Measurements from ENCODE around the gene ARID4B. TPM values are rescaled to one million over a fixed set of nuclear protein-coding genes. Genes with fewer than 3 reads are reported as not detected.

The ARID4B gene
- polyA plus RNA-seq, 1 donor from 2014 or later, result 49.3 TPM

- Histone ChIP-seq H2AFZ (ENCODE audit: low read depth, low read length) (no peak overlapping the region), H3K27me3 (ENCODE audit: insufficient read depth, low read depth, low read length) (no peaks in the 10 kb centered on the region), H3K9ac (ENCODE audit: low read length) (no peak overlapping the region), H3K9me2 (ENCODE audit: insufficient read depth, low read length) (no peaks in the 10 kb centered on the region), H3K4me2 (ENCODE audit: low read length) (no peak overlapping the region), H3K79me2 (replicated peaks; ENCODE audit: insufficient read depth, low read length) (peaks cover 71% of the 10 kb centered on the region), H4K20me1 (ENCODE audit: insufficient read depth) (no peaks in the 10 kb centered on the region), H3K4me3 (ENCODE audit: low read length) (no peak overlapping the region), H3K9me3 (ENCODE audit: low read length) (no peaks in the 10 kb centered on the region), H3K27ac (ENCODE audit: low read length) (no peak overlapping the region), H3F3A (ENCODE audit: insufficient read depth, low read length, poor library complexity, severe bottlenecking) (no peaks in the 10 kb centered on the region), H3K36me3 (ENCODE audit: insufficient read depth, low read length) (no peaks in the 10 kb centered on the region)
- TF ChIP-seq EZH2 (IDR thresholded peaks at IDR 0.05; ENCODE audit: borderline replicate concordance, insufficient read depth, low read length, poor library complexity, severe bottlenecking) (no peak), TAF1 (IDR thresholded peaks at IDR 0.05; ENCODE audit: low read depth) (no peak), POLR2AphosphoS5 (IDR thresholded peaks at IDR 0.05) (no peak), SMC3 (conservative IDR thresholded peaks at IDR 0.05; ENCODE audit: poor library complexity) (no peak), EP300 (conservative IDR thresholded peaks at IDR 0.05; ENCODE audit: poor library complexity, severe bottlenecking) (no peak), MXI1 (conservative IDR thresholded peaks at IDR 0.05; ENCODE audit: poor library complexity, severe bottlenecking) (no peak), RAD21 (conservative IDR thresholded peaks at IDR 0.05) (no peak)
- TF ChIP-seq, protein P1, sequence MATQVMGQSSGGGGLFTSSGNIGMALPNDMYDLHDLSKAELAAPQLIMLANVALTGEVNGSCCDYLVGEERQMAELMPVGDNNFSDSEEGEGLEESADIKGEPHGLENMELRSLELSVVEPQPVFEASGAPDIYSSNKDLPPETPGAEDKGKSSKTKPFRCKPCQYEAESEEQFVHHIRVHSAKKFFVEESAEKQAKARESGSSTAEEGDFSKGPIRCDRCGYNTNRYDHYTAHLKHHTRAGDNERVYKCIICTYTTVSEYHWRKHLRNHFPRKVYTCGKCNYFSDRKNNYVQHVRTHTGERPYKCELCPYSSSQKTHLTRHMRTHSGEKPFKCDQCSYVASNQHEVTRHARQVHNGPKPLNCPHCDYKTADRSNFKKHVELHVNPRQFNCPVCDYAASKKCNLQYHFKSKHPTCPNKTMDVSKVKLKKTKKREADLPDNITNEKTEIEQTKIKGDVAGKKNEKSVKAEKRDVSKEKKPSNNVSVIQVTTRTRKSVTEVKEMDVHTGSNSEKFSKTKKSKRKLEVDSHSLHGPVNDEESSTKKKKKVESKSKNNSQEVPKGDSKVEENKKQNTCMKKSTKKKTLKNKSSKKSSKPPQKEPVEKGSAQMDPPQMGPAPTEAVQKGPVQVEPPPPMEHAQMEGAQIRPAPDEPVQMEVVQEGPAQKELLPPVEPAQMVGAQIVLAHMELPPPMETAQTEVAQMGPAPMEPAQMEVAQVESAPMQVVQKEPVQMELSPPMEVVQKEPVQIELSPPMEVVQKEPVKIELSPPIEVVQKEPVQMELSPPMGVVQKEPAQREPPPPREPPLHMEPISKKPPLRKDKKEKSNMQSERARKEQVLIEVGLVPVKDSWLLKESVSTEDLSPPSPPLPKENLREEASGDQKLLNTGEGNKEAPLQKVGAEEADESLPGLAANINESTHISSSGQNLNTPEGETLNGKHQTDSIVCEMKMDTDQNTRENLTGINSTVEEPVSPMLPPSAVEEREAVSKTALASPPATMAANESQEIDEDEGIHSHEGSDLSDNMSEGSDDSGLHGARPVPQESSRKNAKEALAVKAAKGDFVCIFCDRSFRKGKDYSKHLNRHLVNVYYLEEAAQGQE (IDR thresholded peaks at IDR 0.05; ENCODE audit: borderline replicate concordance), result no peak
- TF ChIP-seq, protein P2, sequence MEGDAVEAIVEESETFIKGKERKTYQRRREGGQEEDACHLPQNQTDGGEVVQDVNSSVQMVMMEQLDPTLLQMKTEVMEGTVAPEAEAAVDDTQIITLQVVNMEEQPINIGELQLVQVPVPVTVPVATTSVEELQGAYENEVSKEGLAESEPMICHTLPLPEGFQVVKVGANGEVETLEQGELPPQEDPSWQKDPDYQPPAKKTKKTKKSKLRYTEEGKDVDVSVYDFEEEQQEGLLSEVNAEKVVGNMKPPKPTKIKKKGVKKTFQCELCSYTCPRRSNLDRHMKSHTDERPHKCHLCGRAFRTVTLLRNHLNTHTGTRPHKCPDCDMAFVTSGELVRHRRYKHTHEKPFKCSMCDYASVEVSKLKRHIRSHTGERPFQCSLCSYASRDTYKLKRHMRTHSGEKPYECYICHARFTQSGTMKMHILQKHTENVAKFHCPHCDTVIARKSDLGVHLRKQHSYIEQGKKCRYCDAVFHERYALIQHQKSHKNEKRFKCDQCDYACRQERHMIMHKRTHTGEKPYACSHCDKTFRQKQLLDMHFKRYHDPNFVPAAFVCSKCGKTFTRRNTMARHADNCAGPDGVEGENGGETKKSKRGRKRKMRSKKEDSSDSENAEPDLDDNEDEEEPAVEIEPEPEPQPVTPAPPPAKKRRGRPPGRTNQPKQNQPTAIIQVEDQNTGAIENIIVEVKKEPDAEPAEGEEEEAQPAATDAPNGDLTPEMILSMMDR (IDR thresholded peaks at IDR 0.05; ENCODE audit: poor library complexity, severe bottlenecking), result no peak
These were observed 203.3 kb downstream of the ARID4B start for GRCh38 chr1:235124665-235125064.

GRCh38 chr1:235124111-235124510, 203.9 kb downstream of the ARID4B start:
- Histone ChIP-seq H3K9me2 (ENCODE audit: insufficient read depth, low read length) (no peaks in the 10 kb centered on the region), H3K36me3 (ENCODE audit: insufficient read depth, low read length) (peaks cover 4% of the 10 kb centered on the region), H3K4me3 (ENCODE audit: low read length) (no peak overlapping the region), H3F3A (ENCODE audit: insufficient read depth, low read length, poor library complexity, severe bottlenecking) (no peaks in the 10 kb centered on the region), H3K4me2 (ENCODE audit: low read length) (no peak overlapping the region), H3K79me2 (replicated peaks; ENCODE audit: insufficient read depth, low read length) (peaks cover 75% of the 10 kb centered on the region), H3K27me3 (ENCODE audit: insufficient read depth, low read depth, low read length) (no peaks in the 10 kb centered on the region), H3K9me3 (ENCODE audit: low read length) (no peaks in the 10 kb centered on the region), H4K20me1 (ENCODE audit: insufficient read depth) (no peaks in the 10 kb centered on the region), H3K27ac (ENCODE audit: low read length) (no peak overlapping the region), H2AFZ (ENCODE audit: low read depth, low read length) (no peak overlapping the region), H3K9ac (ENCODE audit: low read length) (no peak overlapping the region)
- TF ChIP-seq TAF1 (IDR thresholded peaks at IDR 0.05; ENCODE audit: low read depth) (no peak), POLR2AphosphoS5 (IDR thresholded peaks at IDR 0.05) (no peak), RAD21 (conservative IDR thresholded peaks at IDR 0.05) (no peak), EZH2 (IDR thresholded peaks at IDR 0.05; ENCODE audit: borderline replicate concordance, insufficient read depth, low read length, poor library complexity, severe bottlenecking) (no peak)

Data from neural cell (in vitro differentiated cells).